Mesodermal cell (in vitro differentiated cells): ENCODE measurements around the gene SEPTIN3.
"Not testable (repeated sequence)": the region's sequence is repeated elsewhere in the genome, so short reads cannot be mapped to it uniquely, and the experiment has no call there.

Source experiments
- H3K27ac ChIP-seq: 2 replicates; pipeline ENCODE4 v1.7.0; 2013; ENCODE audit warnings: mild to moderate bottlenecking, low read depth, low read length, moderate library complexity; ENCODE audit not compliant: severe bottlenecking
- H3K36me3 ChIP-seq: 2 replicates; pipeline ENCODE4 v1.7.1; 2013; ENCODE audit warnings: mild to moderate bottlenecking, low read length, moderate library complexity; ENCODE audit not compliant: control insufficient read depth, insufficient read depth
- H3K4me1 ChIP-seq: one replicate; pipeline ENCODE4 v1.7.1; 2013; ENCODE audit warnings: mild to moderate bottlenecking, low read length; ENCODE audit not compliant: insufficient read depth, control insufficient read depth, poor library complexity, severe bottlenecking
- H3K4me3 ChIP-seq: 2 replicates; pipeline ENCODE4 v1.7.0; 2013; ENCODE audit warnings: low read length, control low read depth, mild to moderate bottlenecking; ENCODE audit not compliant: insufficient read depth, poor library complexity, severe bottlenecking; ENCODE audit errors: extremely low read depth
- H3K9me3 ChIP-seq: 2 replicates; pipeline ENCODE4 v1.7.1; 2013; ENCODE audit warnings: mild to moderate bottlenecking, low read length, moderate library complexity; ENCODE audit not compliant: control insufficient read depth
- WGBS, 2 experiments: methylation state at CpG; one replicate each; pipeline ENCODE4 v1.1.5; 2013; ENCODE audit warnings: missing lambda C conversion rate in 2 of 2; ENCODE audit not compliant: insufficient coverage in 2 of 2; 5-methylcytosine and 5-hydroxymethylcytosine counted together

Gene SEPTIN3

DNA sequence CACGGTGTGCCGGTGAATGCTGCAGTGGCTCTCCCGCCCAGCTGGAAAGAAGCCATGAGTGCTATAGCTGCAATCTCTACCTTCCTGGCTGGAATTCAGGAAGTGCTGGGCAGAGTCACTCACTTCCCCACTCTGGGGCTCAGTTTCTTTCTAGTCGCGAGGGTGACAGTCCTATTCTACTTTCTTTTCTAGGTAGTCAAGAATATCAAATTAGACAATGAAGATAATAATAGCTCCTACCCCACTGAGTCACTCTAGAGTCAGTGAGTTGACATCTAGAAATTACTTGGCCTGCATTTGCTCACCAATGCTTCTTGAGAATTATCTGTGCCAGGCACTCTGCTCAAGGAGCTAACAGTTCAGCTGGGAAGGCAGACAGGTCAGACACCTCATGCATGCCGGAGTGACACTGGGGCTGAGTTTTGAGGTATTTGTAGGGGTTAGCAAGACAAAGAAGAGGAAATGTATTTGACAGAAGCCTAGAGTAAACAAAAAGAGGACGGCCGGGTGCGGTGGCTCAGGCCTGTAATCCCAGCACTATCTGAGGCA, 25.5 kb upstream of the SEPTIN3 start:
- peaks cover 49% of the 10 kb centered on the region for H3K36me3 ChIP-seq
- H3K27ac ChIP-seq = no peak overlapping the region
- WGBS, 2 experiments = 90 to 98% methylated on average over 7 of the region's 9 CpGs
- H3K4me3 ChIP-seq = no peak overlapping the region
- H3K4me1 ChIP-seq = peaks cover 3% of the 10 kb centered on the region
- no peaks in the 10 kb centered on the region for H3K9me3 ChIP-seq

DNA sequence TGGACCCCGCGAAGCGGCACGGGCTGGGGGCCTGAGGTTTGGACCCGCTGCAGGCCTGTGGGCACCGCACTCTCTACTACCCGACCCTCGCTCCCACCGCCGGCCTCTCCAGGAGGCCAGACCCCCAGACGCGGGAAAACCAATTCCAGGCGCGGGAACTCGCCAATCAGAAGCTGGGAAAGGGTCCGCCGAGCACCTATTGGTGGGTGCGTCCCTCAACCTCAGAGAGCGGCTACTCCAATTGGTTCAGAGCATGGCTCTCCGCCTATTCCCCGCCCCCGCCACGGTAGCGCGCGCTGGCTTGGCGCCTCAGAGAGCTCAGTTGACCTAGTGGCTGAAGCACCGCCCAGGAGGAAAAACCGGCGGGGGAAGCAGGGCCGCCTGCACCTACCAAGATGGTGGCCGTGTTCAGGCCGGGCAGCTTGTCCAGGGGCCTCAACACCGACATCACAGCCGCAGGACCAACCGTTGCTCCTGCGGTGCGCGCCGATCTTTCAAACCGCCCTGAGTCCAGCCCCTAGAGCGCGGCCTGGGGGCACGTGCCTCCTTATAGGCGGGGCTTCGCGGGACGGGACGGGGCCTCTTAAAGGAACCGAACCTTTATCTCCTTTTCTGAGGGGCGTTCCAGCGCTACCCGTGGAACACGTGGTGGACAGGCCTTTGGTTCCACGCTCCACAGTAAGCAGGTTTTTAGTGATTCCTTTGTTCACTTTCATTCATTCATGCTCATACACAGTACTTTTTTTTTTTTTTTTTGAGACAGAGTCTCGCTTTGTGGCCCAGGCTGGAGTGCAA, 22.4 kb upstream of the SEPTIN3 start, which contains the start of gene CENPM:
Gene CENPM, minus strand, starts transcription at position 524 of the 795 bp plus-strand sequence. Its CDS starts 76 bp downstream, at position 448.
- WGBS, 2 experiments = 2% methylated on average over 55 to 56 of the region's 56 CpGs

DNA sequence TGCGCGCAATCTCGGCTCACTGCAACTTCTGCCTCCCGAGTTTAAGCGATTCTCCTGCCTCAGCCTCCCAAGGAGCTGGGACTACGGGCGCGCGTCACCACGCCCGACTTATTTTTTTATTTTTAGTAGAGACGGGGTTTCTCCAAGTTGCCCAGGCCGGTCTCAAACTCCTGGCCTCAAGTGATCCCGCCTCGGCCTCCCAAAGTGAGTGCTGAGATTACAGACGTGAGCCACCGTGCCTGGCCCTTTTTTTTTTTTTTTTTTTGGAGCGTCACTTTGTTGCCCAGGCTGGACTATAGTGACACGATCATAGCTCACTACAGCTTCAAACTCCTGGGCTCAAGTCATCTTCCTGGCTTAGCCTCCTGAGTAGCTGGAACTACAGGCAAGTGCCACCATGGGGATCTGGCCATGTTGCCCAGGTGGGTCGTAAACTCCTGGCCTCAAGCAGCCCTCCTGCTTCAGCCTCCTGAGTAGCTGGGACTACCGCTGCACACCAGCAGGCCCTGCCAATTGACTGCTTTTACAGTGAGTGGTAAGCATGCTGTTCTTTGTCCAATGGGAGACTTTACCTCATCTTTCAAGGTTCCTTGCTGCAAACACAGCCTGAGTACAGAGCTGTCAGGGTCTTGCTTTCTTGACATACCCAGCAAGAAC, 21.7 kb upstream of the SEPTIN3 start:
- Histone ChIP-seq H3K4me3 (peak overlapping the region; percentile 62), H3K27ac (no peak overlapping the region), H3K4me1 (peaks cover 3% of the 10 kb centered on the region), H3K36me3 (peaks cover 27% of the 10 kb centered on the region), H3K9me3 (no peaks in the 10 kb centered on the region)
- 85 to 89% methylated on average over 19 to 20 of the region's 21 CpGs for WGBS, 2 experiments

More for the DNA sequence above, 22.4 kb upstream of the SEPTIN3 start, which contains the start of gene CENPM:
- H3K4me3 ChIP-seq = peak within 1 kb of the TSS; percentile 62
- peak within 1 kb of the TSS; percentile 43 for H3K27ac ChIP-seq
- no peaks in the 10 kb centered on the region for H3K9me3 ChIP-seq
- peaks cover 28% of the 10 kb centered on the region for H3K36me3 ChIP-seq
- H3K4me1 ChIP-seq = peaks cover 3% of the 10 kb centered on the region

DNA sequence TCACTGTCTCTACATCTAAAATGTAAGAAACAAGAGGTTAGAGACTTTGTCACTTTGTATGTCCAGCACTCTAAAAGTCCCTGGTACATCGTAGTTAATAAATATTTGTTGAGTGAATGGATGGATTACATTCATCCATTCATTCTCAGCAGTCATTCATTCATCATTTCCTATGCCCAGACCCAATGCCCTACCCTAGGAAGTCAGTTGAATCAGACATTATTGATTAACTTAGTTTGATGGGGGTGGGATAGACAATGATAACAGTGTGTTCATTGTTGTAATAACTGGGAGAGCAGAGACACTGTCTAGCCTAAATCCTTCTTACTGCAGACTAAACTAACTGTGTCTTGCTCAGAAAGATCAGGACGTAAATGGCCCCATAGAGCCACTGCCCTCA, 21.1 kb upstream of the SEPTIN3 start:
- H3K4me3 ChIP-seq = no peak overlapping the region
- H3K9me3 ChIP-seq = no peaks in the 10 kb centered on the region
- H3K4me1 ChIP-seq = peaks cover 3% of the 10 kb centered on the region
- 89 to 100% methylated on average over 1 of the region's 2 CpGs for WGBS, 2 experiments
- no peak overlapping the region for H3K27ac ChIP-seq
- peaks cover 21% of the 10 kb centered on the region for H3K36me3 ChIP-seq

DNA sequence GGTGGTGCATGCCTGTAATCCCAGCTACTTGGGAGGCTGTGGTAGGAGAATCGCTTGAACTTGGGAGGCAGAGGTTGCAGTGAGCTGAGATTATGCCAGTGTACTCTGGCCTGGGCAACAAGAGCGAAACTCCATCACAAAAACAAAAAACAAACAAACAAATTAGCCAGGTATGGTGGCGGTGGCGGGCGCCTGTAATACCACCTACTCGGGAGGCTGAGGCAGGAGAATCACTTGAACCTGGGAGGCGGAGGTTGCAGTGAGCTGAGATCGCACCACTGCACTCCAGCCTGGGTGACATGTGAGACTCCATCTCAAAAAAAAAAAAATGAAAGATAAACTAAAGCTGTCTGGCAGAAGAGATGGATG, 20.3 kb upstream of the SEPTIN3 start:
- H3K27ac ChIP-seq, H3K4me1 ChIP-seq, H3K4me3 ChIP-seq, H3K9me3 ChIP-seq: not testable (repeated sequence)
- peaks cover 14% of the 10 kb centered on the region for H3K36me3 ChIP-seq
- WGBS, 2 experiments = 94 to 96% methylated on average over 5 to 6 of the region's 8 CpGs

DNA sequence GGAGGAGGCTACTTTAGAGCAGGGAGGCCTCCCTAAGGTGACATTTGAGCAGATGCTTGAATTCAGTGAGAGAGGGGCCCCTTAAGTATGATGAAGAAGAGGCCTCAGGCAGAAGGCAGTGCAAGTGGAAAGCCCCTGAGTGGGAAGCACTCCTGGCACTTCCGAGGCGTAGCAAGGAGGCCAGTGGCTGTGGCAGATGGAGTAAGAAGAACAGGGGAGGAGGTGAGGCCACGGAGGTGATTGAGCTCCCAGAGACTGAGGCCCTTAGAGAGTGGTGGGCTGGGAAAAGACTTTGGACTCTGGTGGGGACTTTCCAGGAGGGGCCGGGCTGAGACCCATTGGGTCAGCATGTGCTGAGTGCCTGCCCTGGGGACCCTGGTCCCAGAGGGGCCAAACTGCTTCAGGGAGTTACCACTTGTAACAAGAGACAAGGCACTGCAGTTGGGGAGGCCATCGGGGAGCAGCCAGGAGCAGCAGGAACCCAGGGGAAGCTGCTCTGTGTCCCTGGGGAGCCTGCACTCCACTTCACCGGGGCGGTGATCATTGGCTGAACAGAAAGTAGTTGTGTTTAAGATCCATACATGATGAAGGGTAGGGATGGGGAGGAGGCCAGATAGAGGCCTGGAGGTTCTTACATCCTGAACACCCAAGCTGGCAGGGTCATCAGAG, 19.8 kb upstream of the SEPTIN3 start:
- H3K9me3 ChIP-seq = no peaks in the 10 kb centered on the region
- no peak overlapping the region for H3K4me3 ChIP-seq
- peaks cover 3% of the 10 kb centered on the region for H3K4me1 ChIP-seq
- no peak overlapping the region for H3K27ac ChIP-seq
- WGBS, 2 experiments = 94 to 97% methylated on average over 5 to 7 of the region's 7 CpGs
- peaks cover 8% of the 10 kb centered on the region for H3K36me3 ChIP-seq

DNA sequence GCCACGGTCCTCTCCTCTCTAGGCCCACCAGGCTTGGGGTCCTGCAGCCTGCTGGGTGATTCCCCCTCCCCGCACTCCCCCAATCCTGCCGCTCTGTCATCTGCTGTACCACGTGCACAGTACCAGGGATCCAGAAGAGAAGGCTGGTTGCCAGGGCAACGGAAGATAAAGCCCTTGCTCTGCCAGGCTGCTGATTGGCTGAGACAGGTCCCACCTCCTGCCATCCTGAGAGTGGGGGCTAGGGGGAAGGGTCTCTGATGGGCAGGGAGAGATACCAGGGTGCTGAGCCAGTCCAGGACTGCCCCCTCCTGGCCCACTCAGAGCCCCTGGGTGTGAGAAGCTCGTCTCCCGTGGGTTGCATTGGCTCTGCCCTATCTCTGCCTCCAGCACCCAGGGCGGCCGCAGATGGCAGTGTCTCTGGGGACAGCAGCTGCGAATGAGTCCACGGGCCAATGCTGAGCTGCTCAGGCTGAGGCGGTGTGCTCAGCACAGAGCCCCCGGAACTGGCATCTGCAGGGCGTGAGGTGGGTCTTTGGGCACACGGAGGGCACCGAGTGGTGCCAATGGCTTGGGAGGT, 17.3 kb upstream of the SEPTIN3 start, which contains the start of gene SMIM45:
Gene SMIM45, plus strand, starts transcription at position 253 of the 577 bp plus-strand sequence.
- WGBS, 2 experiments = 64 to 83% methylated on average over 14 of the region's 16 CpGs
- H3K4me3 ChIP-seq = no peak within 1 kb of the TSS
- H3K36me3 ChIP-seq = no peaks in the 10 kb centered on the region
- H3K4me1 ChIP-seq = no peaks in the 10 kb centered on the region
- no peak within 1 kb of the TSS for H3K27ac ChIP-seq
- H3K9me3 ChIP-seq = no peaks in the 10 kb centered on the region

DNA sequence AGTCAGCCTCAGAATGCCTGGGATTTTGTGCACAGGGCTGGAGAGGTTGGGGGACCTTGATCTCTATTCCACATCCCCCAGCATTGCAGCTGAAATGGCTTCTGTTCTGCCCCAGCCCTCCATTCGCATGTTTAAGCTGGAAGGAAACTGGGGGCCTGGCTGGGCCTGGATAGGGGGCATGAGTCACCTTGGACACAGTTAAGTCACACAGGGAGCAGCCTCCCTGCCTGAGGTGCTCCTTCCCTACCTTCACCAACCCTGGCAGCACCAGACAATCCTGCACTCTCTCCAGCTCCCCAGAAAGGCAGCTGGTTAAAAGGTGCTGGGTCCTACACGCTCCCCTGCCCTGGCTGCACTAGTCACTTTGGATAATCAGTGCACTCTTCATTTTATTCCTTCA, 16.5 kb upstream of the SEPTIN3 start:
- 100% methylated on average over 1 of the region's 2 CpGs; no CpG with 5 or more reads in 1 of the 2 experiments for WGBS, 2 experiments
- H3K4me1 ChIP-seq = no peaks in the 10 kb centered on the region
- H3K4me3 ChIP-seq = no peak overlapping the region
- H3K9me3 ChIP-seq = no peaks in the 10 kb centered on the region
- no peaks in the 10 kb centered on the region for H3K36me3 ChIP-seq
- H3K27ac ChIP-seq = no peak overlapping the region

DNA sequence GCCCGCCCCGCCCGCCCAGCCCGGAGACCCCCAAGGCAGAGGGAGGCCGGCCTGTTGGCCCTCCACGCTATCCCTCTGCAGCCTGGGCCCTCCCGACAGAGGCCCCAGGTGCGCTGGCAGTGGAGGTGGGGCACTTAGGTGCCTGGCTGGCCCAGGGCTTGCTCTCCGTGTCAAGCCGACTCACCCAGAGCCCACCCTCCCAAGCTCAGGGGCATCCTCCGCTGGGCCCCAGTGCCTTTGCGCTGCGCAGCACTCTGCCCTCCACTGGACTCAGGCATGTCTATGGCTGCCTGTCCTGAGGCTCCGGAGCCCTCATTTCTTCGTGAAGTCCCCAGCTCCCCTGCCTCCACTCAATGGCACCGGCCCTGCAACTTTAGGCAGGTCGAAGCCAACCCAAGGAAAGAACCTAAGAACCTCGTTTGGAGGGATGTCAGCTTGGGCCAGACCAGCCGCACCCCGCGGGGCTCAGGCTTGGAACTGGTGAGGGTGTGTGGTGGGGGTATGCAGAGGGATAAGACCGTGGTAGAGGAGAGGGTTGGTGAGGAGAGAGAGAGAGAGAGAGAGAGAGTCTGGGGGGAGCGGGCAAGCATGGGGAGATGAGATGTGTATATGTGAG, 11.2 kb upstream of the SEPTIN3 start:
- H3K4me3 ChIP-seq = no peak overlapping the region
- H3K36me3 ChIP-seq = no peaks in the 10 kb centered on the region
- 70 to 85% methylated on average over 12 to 16 of the region's 23 CpGs for WGBS, 2 experiments
- H3K4me1 ChIP-seq = no peaks in the 10 kb centered on the region
- H3K9me3 ChIP-seq = no peaks in the 10 kb centered on the region
- H3K27ac ChIP-seq = no peak overlapping the region
